Neural cell (in vitro differentiated cells): ENCODE results near the gene LHFPL2. TPM values are rescaled to one million over a fixed set of nuclear protein-coding genes. Genes with fewer than 3 reads are reported as not detected.

Experiments
- H2AFZ ChIP-seq: fragments of 200-600, 300-800 bp; sonication (generic), shearing (Covaris generic); 2 replicates; pipeline ENCODE4 v1.6.0; 2014; ENCODE audit warnings: low read depth, mild to moderate bottlenecking, antibody characterized with exemption, low read length, moderate library complexity
- H3F3A ChIP-seq: fragments of 200-600 bp; shearing (Covaris generic); 2 replicates; pipeline ENCODE4 v1.6.1; 2016; ENCODE audit warnings: mild to moderate bottlenecking, moderate library complexity, mixed read lengths, antibody characterized with exemption, low read length; ENCODE audit not compliant: insufficient read depth, poor library complexity, severe bottlenecking
- H3K27ac ChIP-seq: fragments of 200-600, 300-800 bp; sonication (generic), shearing (Covaris generic); 2 replicates; pipeline ENCODE4 v1.5.1; 2014; ENCODE audit warnings: mild to moderate bottlenecking, low read length, moderate library complexity
- H3K27me3 ChIP-seq: fragments of 300-800, 200-600 bp; sonication (generic), shearing (Covaris generic); 2 replicates; pipeline ENCODE4 v1.6.0; 2014; ENCODE audit warnings: mild to moderate bottlenecking, low read depth, low read length, moderate library complexity; ENCODE audit not compliant: insufficient read depth
- H3K36me3 ChIP-seq: fragments of 300-800, 200-600 bp; sonication (generic), shearing (Covaris generic); 2 replicates; pipeline ENCODE4 v1.5.1; 2014; ENCODE audit warnings: mild to moderate bottlenecking, antibody characterized with exemption, low read length, moderate library complexity; ENCODE audit not compliant: insufficient read depth
- H3K4me2 ChIP-seq: fragments of 300-800, 200-600 bp; sonication (generic), shearing (Covaris generic); 2 replicates; pipeline ENCODE4 v1.6.0; 2014; ENCODE audit warnings: mild to moderate bottlenecking, low read length
- H3K4me3 ChIP-seq: fragments of 300-800, 200-600 bp; sonication (generic), shearing (Covaris generic); 2 replicates; pipeline ENCODE4 v1.5.1; 2014; ENCODE audit warnings: mild to moderate bottlenecking, low read length, moderate library complexity
- H3K79me2 ChIP-seq: fragments of 200-600 bp; shearing (Covaris generic); replicated peaks from 2 replicates; pipeline ENCODE4 v1.6.0; 2014; ENCODE audit warnings: mild to moderate bottlenecking, low read length, moderate library complexity; ENCODE audit not compliant: insufficient read depth
- H3K9ac ChIP-seq: fragments of 300-800, 200-600 bp; sonication (generic), shearing (Covaris generic); 2 replicates; pipeline ENCODE4 v1.6.1; 2016; ENCODE audit warnings: mild to moderate bottlenecking, low read length, mixed read lengths
- H3K9me2 ChIP-seq: fragments of 200-600 bp; shearing (Covaris generic); 2 replicates; pipeline ENCODE4 v1.6.1; 2016; ENCODE audit warnings: mild to moderate bottlenecking, low read length, mixed read lengths; ENCODE audit not compliant: insufficient read depth
- H3K9me3 ChIP-seq: fragments of 200-600, 300-800 bp; sonication (generic), shearing (Covaris generic); 2 replicates; pipeline ENCODE4 v1.6.1; 2016; ENCODE audit warnings: mild to moderate bottlenecking, mixed run types, low read length, moderate library complexity, mixed read lengths
- H4K20me1 ChIP-seq: fragments of 200-600 bp; shearing (Covaris generic); 2 replicates; pipeline ENCODE4 v1.6.1; 2016; ENCODE audit warnings: mild to moderate bottlenecking, mixed run types; ENCODE audit not compliant: insufficient read depth
- CTCF ChIP-seq: fragments of 450-650 bp; IDR thresholded peaks from 2 replicates; pipeline ENCODE4 v1.5.1; 2014; ENCODE audit warnings: antibody characterized with exemption, mild to moderate bottlenecking, moderate library complexity; ENCODE audit not compliant: poor library complexity, severe bottlenecking
- EP300 ChIP-seq: fragments of 450-650 bp; conservative IDR thresholded peaks from 2 replicates; pipeline ENCODE4 v1.6.1; 2014; ENCODE audit warnings: antibody characterized with exemption, mild to moderate bottlenecking, moderate library complexity; ENCODE audit not compliant: poor library complexity, severe bottlenecking
- EZH2 ChIP-seq: fragments of 200-600, 300-800 bp; shearing (Covaris generic), sonication (generic); IDR thresholded peaks from 2 replicates; pipeline ENCODE4 v1.6.1; 2014; ENCODE audit warnings: antibody characterized with exemption, low read length, borderline replicate concordance, mild to moderate bottlenecking; ENCODE audit not compliant: insufficient read depth, poor library complexity, severe bottlenecking
- MXI1 ChIP-seq: fragments of 450-650 bp; conservative IDR thresholded peaks from 2 replicates; pipeline ENCODE4 v1.6.1; 2014; ENCODE audit warnings: antibody characterized with exemption, mild to moderate bottlenecking; ENCODE audit not compliant: poor library complexity, severe bottlenecking
- POLR2AphosphoS5 ChIP-seq: IDR thresholded peaks from 2 replicates; pipeline ENCODE4 v1.6.1; 2012
- RAD21 ChIP-seq: fragments of 450-650 bp; conservative IDR thresholded peaks from 2 replicates; pipeline ENCODE4 v1.6.1; 2014; ENCODE audit warnings: antibody characterized with exemption, mild to moderate bottlenecking, moderate library complexity
- REST ChIP-seq: IDR thresholded peaks from 2 replicates; pipeline ENCODE4 v1.6.1; 2012; ENCODE audit warnings: borderline replicate concordance
- SMC3 ChIP-seq: fragments of 450-650 bp; conservative IDR thresholded peaks from 2 replicates; pipeline ENCODE4 v1.6.1; 2014; ENCODE audit warnings: antibody characterized with exemption, mild to moderate bottlenecking, moderate library complexity; ENCODE audit not compliant: poor library complexity
- TAF1 ChIP-seq: IDR thresholded peaks from 2 replicates; pipeline ENCODE4 v1.6.1; 2012; ENCODE audit warnings: low read depth
- polyA plus RNA-seq: library from polyadenylated mRNA; depleted of rRNA; stranded (reverse); fragments of >200 nt; gene quantifications from 2 replicates; pipeline ENCODE4 v1.2.3, GENCODE V29; 2014

LHFPL2 gene
- polyA plus RNA-seq, 1 donor from 2014 or later, result 1.6 TPM

GRCh38 chr5:78507531-78507930 is 141.0 kb downstream of the LHFPL2 start:
- no peak for TF ChIP-seq REST
- no peak for TF ChIP-seq CTCF
- TF ChIP-seq MXI1, result no peak
- no peak for TF ChIP-seq EP300
- Histone ChIP-seq H3K4me3 (no peak overlapping the region), H3K4me2 (no peak overlapping the region)

GRCh38 chr5:78506261-78507024 is 142.1 kb downstream of the LHFPL2 start:
- TF ChIP-seq SMC3, result no peak
- TF ChIP-seq CTCF, result no peak
- no peak for TF ChIP-seq EZH2
- TF ChIP-seq REST, result no peak
- no peak for TF ChIP-seq POLR2AphosphoS5
- no peak for TF ChIP-seq TAF1
- TF ChIP-seq MXI1, result no peak
- TF ChIP-seq RAD21, result no peak
- TF ChIP-seq EP300, result no peak
- Histone ChIP-seq H3K9ac (no peak overlapping the region), H3K4me3 (no peak overlapping the region), H3K9me3 (no peaks in the 10 kb centered on the region), H3F3A (no peaks in the 10 kb centered on the region), H3K36me3 (no peaks in the 10 kb centered on the region), H3K27me3 (no peaks in the 10 kb centered on the region), H3K27ac (no peak overlapping the region), H2AFZ (no peak overlapping the region), H3K9me2 (no peaks in the 10 kb centered on the region), H3K4me2 (no peak overlapping the region), H3K79me2 (no peaks in the 10 kb centered on the region), H4K20me1 (no peaks in the 10 kb centered on the region)

More at GRCh38 chr5:78507531-78507930, 141.0 kb downstream of the LHFPL2 start:
- H3F3A ChIP-seq, result no peaks in the 10 kb centered on the region
- no peaks in the 10 kb centered on the region for H3K36me3 ChIP-seq
- no peaks in the 10 kb centered on the region for H3K9me2 ChIP-seq
- H2AFZ ChIP-seq, result no peak overlapping the region
- no peaks in the 10 kb centered on the region for H3K27me3 ChIP-seq
- no peaks in the 10 kb centered on the region for H3K79me2 ChIP-seq
- no peak overlapping the region for H3K27ac ChIP-seq
- H3K9ac ChIP-seq, result no peak overlapping the region
- no peaks in the 10 kb centered on the region for H4K20me1 ChIP-seq
- H3K9me3 ChIP-seq, result no peaks in the 10 kb centered on the region
